Breast epithelium (tissue), 4 donors: ENCODE results near the gene PDXP. TPM values are rescaled to one million over a fixed set of nuclear protein-coding genes. Genes with fewer than 3 reads are reported as not detected.

Experiments used
- DNase-seq, 2 donors: peaks; one replicate each; pipeline ENCODE4 v3.0.0-alpha.2; 2019; ENCODE audit warnings: low spot score in 2 of 2
- H3K27ac ChIP-seq, 2 donors: fragments of 200-600 bp; sonication (generic) in 1 of 2; one replicate each; pipeline ENCODE4 v1.5.1; 2016 to 2019; ENCODE audit warnings: mild to moderate bottlenecking in 1 of 2
- H3K27me3 ChIP-seq, 2 donors: fragments of 200-600 bp; sonication (generic) in 1 of 2; one replicate each; pipeline versions ENCODE4 v1.5.1 to v1.6.0; 2017 to 2019; ENCODE audit warnings: control low read depth in 1 of 2, mild to moderate bottlenecking in 1 of 2
- H3K36me3 ChIP-seq: fragments of 200-600 bp; one replicate; pipeline ENCODE4 v1.5.1; 2019
- H3K4me1 ChIP-seq, 2 donors: fragments of 200-600 bp; sonication (generic); one replicate each; pipeline ENCODE4 v1.5.1; 2016 to 2019; ENCODE audit warnings: control low read depth in 1 of 2
- H3K4me3 ChIP-seq, 3 donors: fragments of 200-600 bp; sonication (generic); 1 replicate in 2 of 3; 2 replicates in 1 of 3; pipeline ENCODE4 v1.5.1; 2016 to 2019; ENCODE audit warnings: mild to moderate bottlenecking in 3 of 3, moderate library complexity in 2 of 3
- H3K9me3 ChIP-seq, 2 donors: fragments of 200-600 bp; sonication (generic) in 1 of 2; one replicate each; pipeline ENCODE4 v1.5.1; 2016 to 2019; ENCODE audit warnings: control low read depth in 1 of 2
- POLR2A ChIP-seq: fragments of 450-650 bp; IDR thresholded peaks from one replicate; pipeline ENCODE4 v1.6.1; 2016; ENCODE audit warnings: antibody characterized with exemption, mild to moderate bottlenecking, moderate library complexity
- POLR2AphosphoS5 ChIP-seq, 3 donors: sonication (generic); formaldehyde crosslinking; IDR thresholded peaks; one replicate each; pipeline ENCODE4 v1.6.1; 2017; ENCODE audit warnings: antibody characterized with exemption in 3 of 3
- intact Hi-C: fragments of 100-400 bp; cut with DNase I; formaldehyde crosslinking; loops from one replicate; pipeline ENCODE4 v1.15.1; 2023; ENCODE audit warnings: low total_unique reads
- total RNA-seq, 3 donors: library from RNA; depleted of rRNA; stranded (reverse); fragments of >200 nt; gene quantifications; one replicate each; pipeline ENCODE4 v1.1.0, GENCODE V29; 2016
- TF ChIP-seq, protein P1 (sequence below), 3 donors: fragments of 450-650 bp; IDR thresholded peaks; one replicate each; pipeline ENCODE4 v1.5.1; 2016 to 2017; ENCODE audit warnings: antibody characterized with exemption in 3 of 3, mild to moderate bottlenecking in 3 of 3, moderate library complexity in 3 of 3

PDXP gene
- total RNA-seq, 3 donors from 2014 or later = 4.2 to 6.9 (median 4.2) TPM

DNA sequence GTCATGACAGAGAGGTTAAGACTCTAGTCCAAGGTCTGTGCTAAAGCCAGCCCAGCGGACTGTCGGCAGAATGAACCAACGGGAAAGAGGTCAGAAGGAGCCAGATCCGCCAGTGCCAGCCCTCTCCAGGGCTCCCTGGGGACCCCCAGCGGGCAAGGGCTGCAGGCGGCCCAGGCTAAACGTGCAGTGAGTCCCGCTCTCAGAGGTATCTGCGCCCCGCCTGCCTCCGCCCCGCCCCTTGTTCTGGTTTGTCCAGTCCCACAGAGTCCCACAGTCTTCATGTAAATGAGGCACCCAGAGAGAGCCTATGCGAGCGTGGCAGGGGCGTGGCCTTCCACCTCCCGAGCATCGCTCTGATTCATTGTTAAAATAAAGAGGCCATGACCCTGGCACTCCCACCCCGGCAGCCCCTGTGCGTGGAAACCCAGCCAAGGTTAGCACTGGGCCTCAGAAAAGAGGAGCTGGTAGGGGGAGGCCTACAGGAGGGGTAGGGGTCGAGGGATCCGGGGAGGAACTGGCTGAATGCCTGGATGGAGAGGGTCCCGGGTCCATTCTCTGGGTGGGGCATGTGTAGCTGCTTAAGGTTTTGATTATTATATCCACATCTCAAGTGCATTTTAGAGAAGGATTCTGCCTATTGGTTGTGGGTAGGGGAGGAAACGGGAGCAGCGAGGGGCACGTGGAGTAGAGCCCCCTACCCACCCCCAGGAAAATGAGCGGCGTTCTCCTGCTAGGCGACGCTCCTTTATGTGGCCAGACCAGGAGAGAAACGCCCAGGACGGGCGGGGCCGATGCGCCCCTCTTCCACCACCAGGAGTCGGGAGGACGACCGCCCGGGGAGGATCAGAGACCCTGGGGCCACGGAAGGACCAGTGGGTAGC, 38.4 kb downstream of the PDXP start, which contains the start of gene TRIOBP:
Gene TRIOBP (plus strand): TSS at position 392 of the 881 bp plus-strand sequence. CDS start 4,318 bp downstream, outside the sequence.
- no peak for TF ChIP-seq POLR2A
- no peak for TF ChIP-seq POLR2AphosphoS5 (IDR thresholded peaks at IDR 0.05)
- TF ChIP-seq, protein P1, sequence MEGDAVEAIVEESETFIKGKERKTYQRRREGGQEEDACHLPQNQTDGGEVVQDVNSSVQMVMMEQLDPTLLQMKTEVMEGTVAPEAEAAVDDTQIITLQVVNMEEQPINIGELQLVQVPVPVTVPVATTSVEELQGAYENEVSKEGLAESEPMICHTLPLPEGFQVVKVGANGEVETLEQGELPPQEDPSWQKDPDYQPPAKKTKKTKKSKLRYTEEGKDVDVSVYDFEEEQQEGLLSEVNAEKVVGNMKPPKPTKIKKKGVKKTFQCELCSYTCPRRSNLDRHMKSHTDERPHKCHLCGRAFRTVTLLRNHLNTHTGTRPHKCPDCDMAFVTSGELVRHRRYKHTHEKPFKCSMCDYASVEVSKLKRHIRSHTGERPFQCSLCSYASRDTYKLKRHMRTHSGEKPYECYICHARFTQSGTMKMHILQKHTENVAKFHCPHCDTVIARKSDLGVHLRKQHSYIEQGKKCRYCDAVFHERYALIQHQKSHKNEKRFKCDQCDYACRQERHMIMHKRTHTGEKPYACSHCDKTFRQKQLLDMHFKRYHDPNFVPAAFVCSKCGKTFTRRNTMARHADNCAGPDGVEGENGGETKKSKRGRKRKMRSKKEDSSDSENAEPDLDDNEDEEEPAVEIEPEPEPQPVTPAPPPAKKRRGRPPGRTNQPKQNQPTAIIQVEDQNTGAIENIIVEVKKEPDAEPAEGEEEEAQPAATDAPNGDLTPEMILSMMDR (IDR thresholded peaks at IDR 0.05) = no peak
- Histone ChIP-seq H3K27me3 (no peaks in the 10 kb centered on the region), H3K36me3 (no peaks in the 10 kb centered on the region), H3K4me1 (no peaks in the 10 kb centered on the region), H3K9me3 (no peaks in the 10 kb centered on the region), H3K4me3 (peak within 1 kb of the TSS; percentile 10 to 51 (median 26)), H3K27ac (no peak within 1 kb of the TSS)
- DNase-seq = peak; percentile 83 to 89
- intact Hi-C loops = no loop called here

DNA sequence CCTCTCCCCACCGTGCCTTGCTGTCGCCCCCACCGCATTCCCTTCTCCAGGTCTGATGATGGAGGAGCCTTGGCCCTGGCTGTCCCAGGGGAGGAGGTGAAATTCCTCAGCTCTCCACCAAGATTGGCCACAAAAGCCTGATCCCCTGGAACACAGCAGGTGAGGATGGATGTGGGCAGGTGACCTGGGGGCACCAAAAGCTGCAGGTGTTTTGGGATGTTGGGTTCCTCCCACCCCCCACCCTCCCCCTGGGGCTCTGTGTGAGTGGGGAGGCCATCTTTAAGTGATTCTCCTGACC, 39.0 kb downstream of the PDXP start:
- H3K4me1 ChIP-seq = no peaks in the 10 kb centered on the region
- intact Hi-C loops = no loop called here
- no peak overlapping the region for H3K4me3 ChIP-seq
- no peaks in the 10 kb centered on the region for H3K9me3 ChIP-seq
- no peaks in the 10 kb centered on the region for H3K36me3 ChIP-seq
- no peaks in the 10 kb centered on the region for H3K27me3 ChIP-seq
- DNase-seq = no peak
- no peak overlapping the region for H3K27ac ChIP-seq
- TF ChIP-seq, protein P1 (IDR thresholded peaks at IDR 0.05) = no peak
- no peak for TF ChIP-seq POLR2AphosphoS5 (IDR thresholded peaks at IDR 0.05)
- TF ChIP-seq POLR2A = no peak

DNA sequence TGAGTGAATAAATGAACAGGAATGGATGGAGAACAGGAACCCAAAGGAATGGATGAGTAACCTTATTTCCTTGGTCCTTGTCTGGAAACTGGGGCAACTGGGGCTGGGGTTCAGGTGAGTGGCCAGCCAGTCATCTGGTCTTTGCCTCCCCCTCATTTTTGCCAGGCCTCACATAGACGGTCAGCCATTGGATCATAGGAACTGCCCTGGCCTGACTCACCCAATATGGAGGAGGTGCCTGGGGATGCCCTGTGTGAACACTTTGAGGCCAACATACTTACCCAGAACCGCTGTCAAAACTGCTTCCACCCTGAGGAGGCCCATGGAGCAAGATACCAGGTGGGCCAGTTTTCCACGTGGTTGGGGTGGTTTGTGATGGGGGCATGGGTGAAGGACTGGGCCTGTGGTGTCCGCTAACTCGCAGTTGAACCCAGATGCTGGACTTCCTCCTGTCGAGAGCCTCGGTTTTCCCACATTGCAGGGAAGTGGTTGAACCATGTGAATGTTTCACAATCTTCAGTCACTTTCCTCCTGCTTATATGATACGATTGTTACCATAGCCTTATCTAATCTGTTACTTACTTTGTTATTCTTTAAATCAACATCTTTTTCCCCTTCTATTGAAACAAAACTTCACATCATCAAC, 42.7 kb downstream of the PDXP start:
- no peak for TF ChIP-seq POLR2A
- TF ChIP-seq, protein P1 (IDR thresholded peaks at IDR 0.05) = no peak
- no peaks in the 10 kb centered on the region for H3K9me3 ChIP-seq
- intact Hi-C loops = no loop called here
- no peak for DNase-seq
- no peak overlapping the region for H3K27ac ChIP-seq
- H3K27me3 ChIP-seq = no peaks in the 10 kb centered on the region
- H3K36me3 ChIP-seq = no peaks in the 10 kb centered on the region
- H3K4me3 ChIP-seq = no peak overlapping the region
- H3K4me1 ChIP-seq = no peaks in the 10 kb centered on the region

DNA sequence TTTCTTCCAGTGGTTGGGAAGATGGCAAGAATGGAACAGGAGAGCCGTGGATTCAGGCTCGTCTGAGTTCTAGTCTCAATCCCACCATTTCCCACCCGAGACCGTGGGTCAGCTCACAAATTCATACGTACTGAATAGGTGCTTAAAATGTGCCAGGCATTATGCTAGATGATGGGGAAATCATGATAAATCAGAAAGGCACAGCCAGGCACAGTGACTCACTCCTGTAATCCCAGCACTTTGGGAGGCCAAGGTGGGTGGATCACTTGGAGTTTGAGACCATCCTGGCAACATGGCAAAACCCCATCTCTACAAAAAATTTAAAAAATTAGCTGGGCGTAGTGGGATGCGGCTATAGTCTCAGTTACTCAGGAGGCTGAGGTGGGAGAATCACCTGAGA, 45.4 kb downstream of the PDXP start:
- H3K9me3 ChIP-seq = no peaks in the 10 kb centered on the region
- no peaks in the 10 kb centered on the region for H3K4me1 ChIP-seq
- H3K27ac ChIP-seq = no peak overlapping the region
- intact Hi-C loops = no loop called here
- H3K27me3 ChIP-seq = no peaks in the 10 kb centered on the region
- no peak for DNase-seq
- no peak overlapping the region for H3K4me3 ChIP-seq
- TF ChIP-seq, protein P1 (IDR thresholded peaks at IDR 0.05) = no peak
- TF ChIP-seq POLR2AphosphoS5 (IDR thresholded peaks at IDR 0.05) (no peak), POLR2A (no peak)
- H3K36me3 ChIP-seq = no peaks in the 10 kb centered on the region

DNA sequence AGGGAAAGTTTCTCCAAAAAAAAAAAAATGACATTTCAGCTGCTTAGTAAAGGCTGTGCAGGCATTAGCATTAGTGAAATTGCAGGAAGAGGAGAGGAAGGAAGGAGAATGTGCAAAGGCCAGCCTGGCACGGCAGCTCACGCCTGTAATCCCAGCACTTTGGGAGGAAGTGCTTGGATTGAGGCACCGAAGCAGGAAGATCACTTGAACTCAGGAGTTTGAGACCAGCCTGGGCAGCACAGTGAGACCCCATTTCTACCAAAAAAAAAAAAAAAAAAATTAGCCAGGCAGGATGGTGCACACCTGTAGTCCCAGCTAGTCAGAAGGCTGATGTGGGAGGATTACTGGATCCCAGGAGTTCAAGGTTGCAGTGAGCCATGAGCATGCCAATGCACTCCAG, 46.1 kb downstream of the PDXP start:
- no peaks in the 10 kb centered on the region for H3K4me1 ChIP-seq
- H3K4me3 ChIP-seq = no peak overlapping the region
- intact Hi-C loops = no loop called here
- H3K9me3 ChIP-seq = no peaks in the 10 kb centered on the region
- H3K27ac ChIP-seq = no peak overlapping the region
- no peak for TF ChIP-seq POLR2AphosphoS5 (IDR thresholded peaks at IDR 0.05)
- no peak for TF ChIP-seq POLR2A
- TF ChIP-seq, protein P1 (IDR thresholded peaks at IDR 0.05) = no peak
- no peaks in the 10 kb centered on the region for H3K36me3 ChIP-seq
- H3K27me3 ChIP-seq = no peaks in the 10 kb centered on the region
- DNase-seq = no peak
